Prostate gland (tissue), 2 donors: ENCODE data around the gene PPP4R4.

Experiments
- CTCF ChIP-seq, 4 experiments: fragments of 200-600 bp in 2 of 4; fragments of 450-650 bp in 2 of 4; sonication (generic) in 2 of 4; IDR thresholded peaks; 1 replicate in 3 of 4; 2 replicates in 1 of 4; pipeline ENCODE4 v1.5.1; 2016 to 2019; ENCODE audit warnings: antibody characterized with exemption in 4 of 4, mild to moderate bottlenecking in 2 of 4, moderate library complexity in 2 of 4
- POLR2A ChIP-seq: fragments of 450-650 bp; IDR thresholded peaks from one replicate; pipeline ENCODE4 v1.6.1; 2016; ENCODE audit warnings: antibody characterized with exemption, mild to moderate bottlenecking
- POLR2AphosphoS5 ChIP-seq: sonication (generic); formaldehyde crosslinking; IDR thresholded peaks from one replicate; pipeline ENCODE4 v1.6.1; 2017; ENCODE audit warnings: antibody characterized with exemption

GRCh38 chr14:94139421-94139820 is 34.7 kb upstream of the PPP4R4 start:
- TF ChIP-seq CTCF (IDR thresholded peaks at IDR 0.05): no peak
- no peak for TF ChIP-seq POLR2A
- TF ChIP-seq POLR2AphosphoS5: no peak
